ENCODE results near the gene TTC29.

TTC29 gene

GRCh38 chr4:146945556-146946374 lies at the start of gene TTC29:
Gene TTC29, minus strand, starts transcription at chr4:146945864. Its CDS starts 5,969 bp downstream, at chr4:146939895.
- peak; percentile 79 to 98 (median 89) for DNase-seq
- intact Hi-C loops (cut with DNase I) = no loop called here

GRCh38 chr4:146981651-146982050 lies 36.0 kb upstream of the TTC29 start:
- intact Hi-C loops (cut with DNase I) = no loop called here
- no peak for DNase-seq

GRCh38 chr4:146978641-146979040 lies 33.0 kb upstream of the TTC29 start:
- no peak for DNase-seq
- intact Hi-C loops (cut with DNase I) = no loop called here

GRCh38 chr4:146976145-146976544 lies 30.5 kb upstream of the TTC29 start:
- intact Hi-C loops (cut with DNase I) = no loop called here
- no peak for DNase-seq

GRCh38 chr4:146975527-146975926 lies 29.9 kb upstream of the TTC29 start:
- intact Hi-C loops (cut with DNase I) = no loop called here
- DNase-seq = no peak

- no peak for DNase-seq
Observed at GRCh38 chr4:146975036-146975435, 29.4 kb upstream of the TTC29 start.

GRCh38 chr4:146972036-146972435 lies 26.4 kb upstream of the TTC29 start:
- intact Hi-C loops (cut with DNase I) = no loop called here
- DNase-seq = no peak

More at GRCh38 chr4:146975036-146975435, 29.4 kb upstream of the TTC29 start:
- intact Hi-C loops (cut with DNase I) = no loop called here

- intact Hi-C loops (cut with DNase I) = no loop called here
- DNase-seq = no peak
Observed at GRCh38 chr4:146969126-146969525, 23.5 kb upstream of the TTC29 start.

- intact Hi-C loops (cut with DNase I) = no loop called here
Observed at GRCh38 chr4:146960634-146961033, 15.0 kb upstream of the TTC29 start.

GRCh38 chr4:146959692-146960091 lies 14.0 kb upstream of the TTC29 start:
- intact Hi-C loops (cut with DNase I) = no loop called here
- DNase-seq = no peak

More at GRCh38 chr4:146960634-146961033, 15.0 kb upstream of the TTC29 start:
- no peak for DNase-seq

GRCh38 chr4:146957237-146957636 lies 11.6 kb upstream of the TTC29 start:
- DNase-seq = no peak
- intact Hi-C loops (cut with DNase I) = no loop called here

- DNase-seq = no peak
- intact Hi-C loops (cut with DNase I) = no loop called here
Observed at GRCh38 chr4:146952896-146953295, 7.2 kb upstream of the TTC29 start.

GRCh38 chr4:146949559-146949958 lies 3.9 kb upstream of the TTC29 start:
- intact Hi-C loops (cut with DNase I) = no loop called here
- DNase-seq = no peak

- peak in 1 of 10 donors; percentile 67 for DNase-seq
- intact Hi-C loops (cut with DNase I) = no loop called here
Observed at GRCh38 chr4:146943691-146944375, 1.8 kb downstream of the TTC29 start.

- DNase-seq = no peak
- intact Hi-C loops (cut with DNase I) = no loop called here
Observed at GRCh38 chr4:146932116-146932515, 13.5 kb downstream of the TTC29 start.

GRCh38 chr4:146930673-146931072 lies 15.0 kb downstream of the TTC29 start:
- intact Hi-C loops (cut with DNase I) = no loop called here
- no peak for DNase-seq

- DNase-seq = no peak
- intact Hi-C loops (cut with DNase I) = no loop called here
Observed at GRCh38 chr4:146927695-146928094, 18.0 kb downstream of the TTC29 start.

GRCh38 chr4:146916479-146917076 lies 29.1 kb downstream of the TTC29 start:
- intact Hi-C loops (cut with DNase I) = loop anchor here (2.0 kb wide), 1 partner anchor 574 kb away; no protein-coding TSS in a partner anchor

GRCh38 chr4:146915132-146915531 lies 30.5 kb downstream of the TTC29 start:
- intact Hi-C loops (cut with DNase I) = no loop called here
- no peak for DNase-seq

More at GRCh38 chr4:146916479-146917076, 29.1 kb downstream of the TTC29 start:
- DNase-seq = no peak

- intact Hi-C loops (cut with DNase I) = no loop called here
- DNase-seq = no peak
Observed at GRCh38 chr4:146900295-146900694, 45.4 kb downstream of the TTC29 start.

- DNase-seq = peak in 2 of 10 donors; percentile 31 to 48
- intact Hi-C loops (cut with DNase I) = no loop called here
Observed at GRCh38 chr4:146890301-146890700, 55.4 kb downstream of the TTC29 start.
